Measurements from ENCODE around the gene LIMS2. TPM values are rescaled to one million over a fixed set of nuclear protein-coding genes. Genes with fewer than 3 reads are reported as not detected.

The LIMS2 gene
- total and polyA plus RNA-seq, 2 donors (not counting 3 experiments of a cell fraction or from before 2014, with no cell fraction given) = 48.3 to 55.6 TPM

DNA sequence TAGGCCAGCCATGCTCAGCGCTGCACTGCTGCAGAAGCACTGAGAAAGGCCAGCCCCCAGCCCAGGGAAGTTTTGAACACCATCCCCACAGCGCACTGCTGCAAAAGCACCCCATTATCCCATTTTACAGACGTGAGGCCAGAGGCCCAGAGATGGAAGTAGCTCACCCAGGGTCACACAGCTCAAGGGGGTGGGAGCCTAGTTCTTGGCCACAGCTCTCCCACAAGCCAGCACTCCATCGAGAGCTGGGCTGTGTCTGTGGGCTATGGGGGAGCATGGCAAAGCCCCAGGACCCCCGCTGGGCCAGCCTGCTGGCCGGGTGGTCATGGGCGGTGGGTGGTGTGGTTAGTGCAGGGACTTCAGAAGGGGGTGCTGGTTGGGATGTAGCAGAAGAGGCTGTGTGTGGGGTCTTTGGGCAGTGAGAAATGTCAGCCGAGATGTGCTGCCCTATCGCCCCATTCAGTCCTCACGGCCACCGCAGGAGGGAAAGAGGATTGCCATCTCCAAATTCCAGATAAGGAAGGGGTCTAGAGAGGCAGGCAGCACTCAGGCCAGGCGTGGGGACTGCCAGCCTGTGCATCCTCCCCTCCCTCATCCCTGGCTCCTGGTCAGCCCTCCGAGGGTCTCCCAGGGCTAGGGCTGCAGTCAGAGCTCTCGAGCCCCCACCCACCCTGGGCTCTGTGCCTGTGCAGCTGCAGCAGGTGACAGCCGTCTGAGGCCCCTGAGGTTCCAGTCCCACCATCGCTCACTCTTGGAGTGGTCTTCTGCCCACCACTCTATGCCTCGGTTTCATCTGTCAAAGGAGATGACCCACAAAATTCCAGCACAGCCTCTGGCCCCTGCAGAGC is 46.3 kb downstream of the LIMS2 start:
- intact Hi-C loops (cut with micrococcal nuclease) = no loop called here
- CTCF ChIA-PET = interaction anchor here (1.0 to 2.5 kb wide), 4 partner anchors 21 to 67 kb away, joined by 3 to 9 read pairs (median 3); no protein-coding TSS in a partner anchor

More for the DNA sequence above, 46.3 kb downstream of the LIMS2 start:
- Histone ChIP-seq H3K9me3 (replicated peaks; ENCODE audit: control insufficient read depth, insufficient read depth, low read length) (no peaks in the 10 kb centered on the region), H3K36me3 (ENCODE audit: control insufficient read depth in 2 of 2, extremely low read depth in 1 of 2, insufficient read depth in 2 of 2, low read length in 2 of 2) (no peaks in the 10 kb centered on the region), H3K9ac (replicated peaks; ENCODE audit: extremely low read depth, insufficient read depth, low read length) (no peak overlapping the region), H3K27me3 (ENCODE audit: control insufficient read depth in 2 of 2, insufficient read depth in 2 of 2, low read length in 2 of 2) (no peaks in the 10 kb centered on the region), H3K4me2 (ENCODE audit: insufficient read depth, low read length) (no peak overlapping the region), H3K27ac (ENCODE audit: insufficient read depth, low read depth, low read length) (no peak overlapping the region), H3K4me3 (replicated peaks in 1 of 3; ENCODE audit: insufficient read depth in 1 of 3, low read depth in 1 of 3, low read length in 3 of 3) (no peak overlapping the region), H4K20me1 (replicated peaks; ENCODE audit: control insufficient read depth, extremely low read depth, insufficient read depth, low read length) (no peaks in the 10 kb centered on the region), H3K4me1 (ENCODE audit: control insufficient read depth, extremely low read depth, insufficient read depth, low read length) (no peaks in the 10 kb centered on the region), H3K79me2 (ENCODE audit: control insufficient read depth, insufficient read depth, low read length) (no peaks in the 10 kb centered on the region), H2AFZ (ENCODE audit: low read depth, low read length) (no peak overlapping the region), H3K9me1 (replicated peaks; ENCODE audit: control insufficient read depth, extremely low read depth, insufficient read depth, low read length) (no peaks in the 10 kb centered on the region)
- no TSS peak for BruUV-seq (replicated peaks)
- POLR2A ChIA-PET = interaction anchor here (0.9 kb wide), 1 partner anchor 38 kb away, joined by 3 read pairs; no protein-coding TSS in a partner anchor
- no peak for FAIRE-seq
- TF ChIP-seq FOS (IDR thresholded peaks at IDR 0.05; ENCODE audit: borderline replicate concordance, insufficient read depth, low read length) = no peak
- TF ChIP-seq, protein P1, sequence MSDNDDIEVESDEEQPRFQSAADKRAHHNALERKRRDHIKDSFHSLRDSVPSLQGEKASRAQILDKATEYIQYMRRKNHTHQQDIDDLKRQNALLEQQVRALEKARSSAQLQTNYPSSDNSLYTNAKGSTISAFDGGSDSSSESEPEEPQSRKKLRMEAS (IDR thresholded peaks at IDR 0.05; ENCODE audit: insufficient read depth, insufficient read length) = no peak
- no peak for TF ChIP-seq POLR2A (IDR thresholded peaks at IDR 0.05; ENCODE audit: low read depth, low read length)
- TF ChIP-seq POLR2AphosphoS5 (IDR thresholded peaks at IDR 0.05; ENCODE audit: insufficient read depth, low read depth, low read length) = no peak
- TF ChIP-seq, protein P2, sequence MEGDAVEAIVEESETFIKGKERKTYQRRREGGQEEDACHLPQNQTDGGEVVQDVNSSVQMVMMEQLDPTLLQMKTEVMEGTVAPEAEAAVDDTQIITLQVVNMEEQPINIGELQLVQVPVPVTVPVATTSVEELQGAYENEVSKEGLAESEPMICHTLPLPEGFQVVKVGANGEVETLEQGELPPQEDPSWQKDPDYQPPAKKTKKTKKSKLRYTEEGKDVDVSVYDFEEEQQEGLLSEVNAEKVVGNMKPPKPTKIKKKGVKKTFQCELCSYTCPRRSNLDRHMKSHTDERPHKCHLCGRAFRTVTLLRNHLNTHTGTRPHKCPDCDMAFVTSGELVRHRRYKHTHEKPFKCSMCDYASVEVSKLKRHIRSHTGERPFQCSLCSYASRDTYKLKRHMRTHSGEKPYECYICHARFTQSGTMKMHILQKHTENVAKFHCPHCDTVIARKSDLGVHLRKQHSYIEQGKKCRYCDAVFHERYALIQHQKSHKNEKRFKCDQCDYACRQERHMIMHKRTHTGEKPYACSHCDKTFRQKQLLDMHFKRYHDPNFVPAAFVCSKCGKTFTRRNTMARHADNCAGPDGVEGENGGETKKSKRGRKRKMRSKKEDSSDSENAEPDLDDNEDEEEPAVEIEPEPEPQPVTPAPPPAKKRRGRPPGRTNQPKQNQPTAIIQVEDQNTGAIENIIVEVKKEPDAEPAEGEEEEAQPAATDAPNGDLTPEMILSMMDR (IDR thresholded peaks at IDR 0.05; ENCODE audit: extremely low read depth in 1 of 2, insufficient read depth in 1 of 2, low read depth in 1 of 2, low read length in 2 of 2) = no peak
- TF ChIP-seq EZH2 (IDR thresholded peaks at IDR 0.05; ENCODE audit: borderline replicate concordance, low read depth, low read length, severe bottlenecking) = no peak
- no peak for TF ChIP-seq JUN (IDR thresholded peaks at IDR 0.05; ENCODE audit: borderline replicate concordance, insufficient read depth, insufficient read length, low read depth)
- DNase-seq (ENCODE audit: low read depth, low spot score) = no peak
- dilution Hi-C loops (cut with MboI; ENCODE audit: extremely low pct_ligation_motif_present, low sequenced_read_pairs) = no loop called here
